ENCODE results near the gene NR4A3.

GRCh38 chr9:99809586-99810319 is 11.9 kb upstream of the NR4A3 start:
- no peak for TF ChIP-seq EZH2 (optimal IDR thresholded peaks at IDR 0.05; ENCODE audit: low read depth, low read length)
- TF ChIP-seq CTCF (IDR thresholded peaks at IDR 0.05; ENCODE audit: low read length): no peak
- TF ChIP-seq EZH2phosphoT487 (IDR thresholded peaks at IDR 0.05; ENCODE audit: low read length): no peak
